Subcutaneous adipose tissue (tissue), 4 donors: Measurements from ENCODE around the gene ONECUT3. TPM values are rescaled to one million over a fixed set of nuclear protein-coding genes. Genes with fewer than 3 reads are reported as not detected.

Source experiments
- total RNA-seq, 4 donors: library from RNA; depleted of rRNA; stranded (reverse); fragments of >200 nt; gene quantifications; one replicate each; pipeline ENCODE4 v1.1.0, GENCODE V29; 2016
- TF ChIP-seq, protein P1 (sequence below): fragments of 450-650 bp; IDR thresholded peaks from one replicate; pipeline ENCODE4 v1.5.1; 2016; ENCODE audit warnings: low read depth, mild to moderate bottlenecking, control low read depth, antibody characterized with exemption, moderate library complexity

The ONECUT3 gene
- total RNA-seq, 4 donors from 2014 or later: not detected

DNA sequence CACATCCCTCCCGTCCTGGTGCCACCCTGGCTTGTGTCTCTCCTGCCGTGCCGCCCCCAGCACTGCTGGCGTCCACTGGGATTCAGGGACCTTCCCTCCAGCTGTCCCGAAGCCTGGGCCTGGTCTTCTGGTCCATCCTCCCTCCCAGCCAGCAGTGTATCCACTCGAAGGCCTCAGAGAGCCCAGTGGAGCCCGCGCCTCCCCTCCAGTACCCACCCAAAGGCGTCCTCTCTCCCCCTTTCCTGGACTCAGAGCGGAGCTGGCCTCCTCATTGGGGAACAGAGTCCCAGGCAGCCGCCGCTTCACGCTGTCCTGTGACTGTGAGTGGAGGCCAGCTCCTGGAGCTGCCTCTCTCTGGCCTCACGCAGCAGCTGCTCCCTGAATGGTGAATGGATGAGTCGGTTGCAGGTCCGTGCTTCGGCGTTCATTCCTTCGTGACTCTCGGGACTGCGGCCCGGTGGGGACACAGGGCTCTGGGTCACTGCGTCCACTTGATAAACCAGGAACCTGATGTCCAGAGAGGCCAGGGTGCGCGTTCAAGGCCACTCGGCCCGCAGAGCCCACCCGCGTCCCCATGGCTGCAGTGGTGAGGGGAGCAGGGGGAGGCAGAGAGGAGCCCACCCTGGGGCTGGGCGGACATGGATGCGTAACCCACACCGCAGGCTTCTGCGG lies 12.1 kb downstream of the ONECUT3 start:
- TF ChIP-seq, protein P1, sequence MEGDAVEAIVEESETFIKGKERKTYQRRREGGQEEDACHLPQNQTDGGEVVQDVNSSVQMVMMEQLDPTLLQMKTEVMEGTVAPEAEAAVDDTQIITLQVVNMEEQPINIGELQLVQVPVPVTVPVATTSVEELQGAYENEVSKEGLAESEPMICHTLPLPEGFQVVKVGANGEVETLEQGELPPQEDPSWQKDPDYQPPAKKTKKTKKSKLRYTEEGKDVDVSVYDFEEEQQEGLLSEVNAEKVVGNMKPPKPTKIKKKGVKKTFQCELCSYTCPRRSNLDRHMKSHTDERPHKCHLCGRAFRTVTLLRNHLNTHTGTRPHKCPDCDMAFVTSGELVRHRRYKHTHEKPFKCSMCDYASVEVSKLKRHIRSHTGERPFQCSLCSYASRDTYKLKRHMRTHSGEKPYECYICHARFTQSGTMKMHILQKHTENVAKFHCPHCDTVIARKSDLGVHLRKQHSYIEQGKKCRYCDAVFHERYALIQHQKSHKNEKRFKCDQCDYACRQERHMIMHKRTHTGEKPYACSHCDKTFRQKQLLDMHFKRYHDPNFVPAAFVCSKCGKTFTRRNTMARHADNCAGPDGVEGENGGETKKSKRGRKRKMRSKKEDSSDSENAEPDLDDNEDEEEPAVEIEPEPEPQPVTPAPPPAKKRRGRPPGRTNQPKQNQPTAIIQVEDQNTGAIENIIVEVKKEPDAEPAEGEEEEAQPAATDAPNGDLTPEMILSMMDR: no peak

DNA sequence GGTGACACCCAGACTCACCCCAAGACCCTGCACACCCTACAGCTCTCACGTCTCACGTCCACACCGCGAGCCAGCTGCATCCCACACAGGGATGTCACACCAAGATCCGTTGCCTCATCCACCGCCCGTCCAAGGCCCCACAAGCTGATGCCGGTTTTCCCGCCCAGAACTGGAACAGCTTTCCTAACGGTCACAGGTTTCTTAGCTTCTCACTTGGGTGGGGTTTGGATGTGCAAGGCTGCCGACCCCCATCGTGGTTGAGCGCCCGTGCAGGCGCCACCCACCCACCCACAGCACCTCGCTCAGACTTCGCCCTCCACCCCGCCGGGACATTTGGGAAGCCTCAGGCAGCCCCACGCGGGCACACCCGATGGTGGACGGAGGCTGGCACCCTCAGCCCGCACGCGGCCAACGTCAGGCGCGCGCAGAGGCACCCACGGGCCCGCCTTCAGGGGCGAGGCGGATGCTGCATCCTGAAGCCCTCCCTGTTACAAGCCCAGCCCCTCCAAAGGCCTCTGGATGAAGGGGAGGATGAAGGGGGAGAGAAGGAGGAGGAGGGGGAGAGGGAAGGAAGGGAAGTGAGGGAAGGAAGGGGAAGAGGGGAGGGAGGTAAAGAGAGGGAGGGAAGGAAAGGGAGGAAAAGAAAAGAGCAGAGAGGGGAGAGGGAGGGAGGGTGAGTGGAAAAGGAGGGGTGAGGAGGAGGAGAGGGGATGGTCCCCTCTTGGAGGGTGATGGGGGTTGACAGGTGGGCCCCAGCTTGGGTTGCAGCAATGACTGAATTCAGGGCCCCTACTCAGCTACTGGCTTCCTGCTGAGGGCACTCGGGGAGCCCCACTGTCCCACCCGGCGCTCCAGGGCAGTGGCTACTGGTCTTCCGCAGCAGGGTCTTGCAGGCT lies 12.8 kb downstream of the ONECUT3 start:
- TF ChIP-seq, protein P1: no peak

DNA sequence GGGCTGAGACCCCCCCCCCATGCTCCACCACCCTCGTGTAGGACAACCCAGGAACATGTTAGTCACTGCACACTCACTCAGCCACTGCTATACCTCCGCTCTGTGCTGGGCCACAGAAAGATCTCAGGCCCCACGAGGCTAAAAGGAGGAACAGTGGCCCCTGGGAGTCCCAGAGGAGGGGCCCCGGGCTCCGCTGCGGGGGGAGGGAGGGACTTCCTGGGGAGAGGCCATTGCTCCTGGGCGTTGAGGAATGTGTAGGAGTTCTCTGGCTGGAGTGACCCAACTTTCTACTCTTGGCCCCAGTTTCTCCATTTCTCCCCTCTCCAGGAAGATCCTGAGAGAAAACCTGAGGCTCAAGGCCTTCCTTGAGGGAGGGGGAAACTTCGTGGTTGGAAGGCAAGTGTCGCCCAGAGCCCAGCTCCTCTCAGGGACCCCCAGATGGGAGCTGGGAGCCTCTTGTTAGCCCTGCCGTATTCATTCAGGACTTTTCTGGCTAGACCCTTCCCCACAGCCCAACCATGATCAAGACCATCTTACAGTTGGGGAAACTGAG lies 13.6 kb downstream of the ONECUT3 start:
- TF ChIP-seq, protein P1: no peak

DNA sequence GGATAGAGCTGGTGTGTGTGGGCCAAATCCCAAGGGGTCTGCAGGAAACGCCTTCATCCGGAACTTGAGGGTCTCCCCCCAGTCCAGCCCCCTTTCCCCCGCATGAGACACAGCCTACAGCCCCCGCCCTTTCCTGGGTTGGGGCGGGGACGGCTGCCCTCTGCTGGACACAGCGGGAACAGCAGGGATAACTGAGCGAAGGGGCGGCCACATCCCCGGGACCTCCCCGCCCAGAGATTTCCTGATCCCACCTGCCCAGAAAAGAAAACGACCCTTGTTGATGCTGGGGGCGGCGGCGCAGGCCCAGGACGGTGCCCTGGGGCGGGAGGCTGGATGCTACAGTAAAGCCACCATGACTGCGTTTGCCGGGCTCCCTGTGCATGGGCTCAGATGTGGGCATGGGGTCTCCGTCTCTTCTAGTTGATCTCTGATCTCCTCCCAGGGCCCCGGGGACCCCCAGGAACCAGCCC lies 14.2 kb downstream of the ONECUT3 start:
- TF ChIP-seq, protein P1: no peak

DNA sequence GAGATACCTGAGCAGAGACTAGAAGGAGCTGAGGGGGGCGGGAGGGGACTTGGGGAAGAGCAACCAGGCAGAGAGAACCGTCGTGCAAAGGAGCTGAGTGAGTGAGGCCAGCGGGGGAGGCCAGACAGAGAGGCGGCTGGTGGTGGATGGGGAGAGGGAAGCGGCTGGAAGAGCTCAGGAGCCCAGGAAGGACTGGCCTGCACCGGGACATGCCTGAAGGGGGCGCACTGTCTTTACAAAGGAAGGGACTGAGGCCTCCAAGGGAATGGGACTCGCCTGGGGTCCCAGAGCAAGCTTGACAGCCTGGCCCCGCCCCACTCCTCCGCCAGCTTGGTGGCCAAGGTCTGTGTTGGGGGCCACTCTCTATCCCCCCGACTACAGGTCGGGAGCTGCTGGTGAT lies 14.9 kb downstream of the ONECUT3 start:
- TF ChIP-seq, protein P1: no peak

DNA sequence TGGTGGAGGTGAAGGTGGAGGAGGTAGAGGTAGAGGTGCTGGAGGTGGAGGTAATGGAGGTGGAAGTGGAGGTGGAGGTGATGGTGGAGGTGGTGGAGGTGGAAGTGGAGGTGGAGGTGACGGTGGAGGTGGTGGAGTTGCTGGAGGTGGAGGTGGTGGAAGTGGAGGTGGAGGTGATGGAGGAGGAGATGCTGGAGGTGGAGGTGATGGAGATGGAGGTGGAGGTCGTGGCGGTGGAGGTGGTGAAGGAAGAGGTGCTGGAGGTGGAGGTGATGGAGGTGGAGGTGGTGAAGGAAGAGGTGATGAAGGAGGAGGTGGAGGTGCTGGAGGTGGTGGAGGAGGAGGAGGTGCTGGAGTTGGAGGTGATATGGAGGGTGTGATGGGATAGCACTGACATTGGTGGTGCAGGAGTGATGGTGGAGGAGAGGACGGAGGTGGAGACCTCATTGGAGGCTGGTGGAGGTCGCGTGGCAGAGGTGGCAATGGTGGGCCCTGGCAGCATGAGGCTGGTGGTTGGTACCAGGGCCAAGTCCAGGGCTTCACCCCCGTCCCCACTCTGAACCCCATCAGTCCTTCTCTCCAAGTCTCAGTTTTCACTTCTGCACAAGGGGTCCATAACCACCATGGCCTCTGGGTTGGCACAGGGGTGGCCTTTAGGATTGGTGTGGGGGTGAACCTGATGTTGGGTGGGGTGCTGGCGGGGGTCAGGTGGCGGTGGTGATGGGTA lies 15.8 kb downstream of the ONECUT3 start:
- TF ChIP-seq, protein P1: no peak
